Fibroblast of pulmonary artery (primary cell): Measurements from ENCODE around the gene CLEC10A.

Experiments used
- DNase-seq: peaks from one replicate; pipeline ENCODE4 v3.0.0-alpha.2; 2010; ENCODE audit warnings: low read depth
- H3K4me3 ChIP-seq: replicated peaks from 2 replicates; pipeline ENCODE4 v1.5.1; 2011; ENCODE audit warnings: low read depth, mild to moderate bottlenecking, control low read depth, low read length, moderate library complexity
- TF ChIP-seq, protein P1 (sequence below): IDR thresholded peaks from 2 replicates; pipeline ENCODE4 v1.5.1; 2011; ENCODE audit warnings: mild to moderate bottlenecking, control low read depth, low read length, inconsistent platforms; ENCODE audit errors: missing control alignments

The CLEC10A gene

DNA sequence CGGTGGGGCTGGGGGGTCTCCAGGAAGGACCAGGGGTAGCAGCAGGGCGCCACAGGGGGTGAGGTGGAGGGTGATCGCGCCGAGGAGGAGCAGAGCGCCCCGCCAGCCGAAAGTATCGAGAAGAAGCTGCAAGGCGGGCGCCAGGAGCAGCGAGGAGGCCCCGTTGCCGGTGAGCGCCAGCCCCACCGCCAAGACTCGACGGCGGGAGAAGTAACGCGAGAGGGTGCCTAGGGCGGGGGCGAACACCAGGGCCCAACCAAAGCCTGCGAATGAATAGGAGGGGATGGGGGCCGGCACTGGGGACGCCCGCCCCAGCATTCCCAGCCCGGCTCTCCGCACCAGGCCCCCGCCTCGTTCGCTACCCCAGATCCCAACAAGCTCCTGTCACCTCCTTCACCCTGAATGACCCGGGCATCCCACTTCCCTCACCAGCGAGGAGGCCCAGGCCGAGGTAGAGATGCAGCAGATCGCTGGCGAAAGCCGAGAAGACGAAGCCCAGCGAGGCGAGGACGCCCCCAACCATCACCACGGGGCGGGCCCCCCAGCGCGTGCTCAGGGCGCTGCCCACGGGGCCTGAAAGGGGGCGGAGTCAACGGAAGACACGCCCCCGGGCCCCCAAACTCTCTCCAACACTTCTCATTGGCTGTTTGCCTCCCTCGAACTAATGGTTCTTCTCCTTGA lies 37.4 kb downstream of the CLEC10A start:
- TF ChIP-seq, protein P1, sequence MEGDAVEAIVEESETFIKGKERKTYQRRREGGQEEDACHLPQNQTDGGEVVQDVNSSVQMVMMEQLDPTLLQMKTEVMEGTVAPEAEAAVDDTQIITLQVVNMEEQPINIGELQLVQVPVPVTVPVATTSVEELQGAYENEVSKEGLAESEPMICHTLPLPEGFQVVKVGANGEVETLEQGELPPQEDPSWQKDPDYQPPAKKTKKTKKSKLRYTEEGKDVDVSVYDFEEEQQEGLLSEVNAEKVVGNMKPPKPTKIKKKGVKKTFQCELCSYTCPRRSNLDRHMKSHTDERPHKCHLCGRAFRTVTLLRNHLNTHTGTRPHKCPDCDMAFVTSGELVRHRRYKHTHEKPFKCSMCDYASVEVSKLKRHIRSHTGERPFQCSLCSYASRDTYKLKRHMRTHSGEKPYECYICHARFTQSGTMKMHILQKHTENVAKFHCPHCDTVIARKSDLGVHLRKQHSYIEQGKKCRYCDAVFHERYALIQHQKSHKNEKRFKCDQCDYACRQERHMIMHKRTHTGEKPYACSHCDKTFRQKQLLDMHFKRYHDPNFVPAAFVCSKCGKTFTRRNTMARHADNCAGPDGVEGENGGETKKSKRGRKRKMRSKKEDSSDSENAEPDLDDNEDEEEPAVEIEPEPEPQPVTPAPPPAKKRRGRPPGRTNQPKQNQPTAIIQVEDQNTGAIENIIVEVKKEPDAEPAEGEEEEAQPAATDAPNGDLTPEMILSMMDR: no peak
- H3K4me3 ChIP-seq: peak overlapping the region; percentile 50

DNA sequence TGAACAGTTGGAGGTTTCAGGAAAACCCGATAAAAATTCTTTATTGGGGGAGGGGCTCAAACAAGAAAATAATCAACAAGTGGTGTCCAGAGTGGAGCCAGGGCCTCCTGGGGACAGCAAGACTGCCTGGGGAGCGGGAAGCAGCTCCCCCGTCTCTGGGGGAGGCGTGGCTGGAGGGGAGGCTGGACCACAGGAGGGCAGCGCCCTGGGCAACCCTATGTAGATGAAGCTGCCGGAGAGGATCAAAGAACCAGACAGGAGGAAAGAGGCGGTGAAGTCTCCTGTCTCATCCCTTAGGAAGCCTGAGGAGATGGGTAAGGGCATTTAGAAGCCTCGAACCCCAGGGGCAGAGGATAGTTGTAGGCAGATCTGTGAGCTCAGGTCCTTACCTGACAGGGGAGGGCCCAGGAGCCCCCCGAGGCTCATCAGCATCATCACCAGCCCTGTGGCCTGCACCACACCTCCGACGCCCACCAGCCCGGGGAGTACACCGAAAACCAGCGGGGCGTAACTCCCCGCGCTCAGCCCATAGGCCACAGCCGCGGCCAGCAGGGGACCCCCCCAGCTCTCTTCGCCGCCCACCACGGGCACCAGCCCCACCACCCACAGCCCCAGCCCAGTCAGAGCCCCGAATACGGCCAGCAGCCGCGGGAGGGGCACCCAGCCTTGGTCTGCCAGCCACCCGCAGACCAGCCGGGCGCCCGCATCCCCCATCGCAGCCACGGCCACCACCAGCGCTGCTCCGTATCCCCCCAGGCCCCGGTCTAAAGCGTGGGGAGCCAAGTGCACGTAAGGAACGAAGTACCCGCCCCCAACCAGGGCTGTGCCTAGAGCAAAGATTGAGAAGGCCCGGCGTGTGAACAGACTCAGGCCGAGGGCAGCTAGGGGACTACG lies 38.2 kb downstream of the CLEC10A start:
- no peak for DNase-seq
- TF ChIP-seq, protein P1: no peak
- H3K4me3 ChIP-seq: peak overlapping the region; percentile 19

More for the DNA sequence above, 37.4 kb downstream of the CLEC10A start:
- DNase-seq: no peak

DNA sequence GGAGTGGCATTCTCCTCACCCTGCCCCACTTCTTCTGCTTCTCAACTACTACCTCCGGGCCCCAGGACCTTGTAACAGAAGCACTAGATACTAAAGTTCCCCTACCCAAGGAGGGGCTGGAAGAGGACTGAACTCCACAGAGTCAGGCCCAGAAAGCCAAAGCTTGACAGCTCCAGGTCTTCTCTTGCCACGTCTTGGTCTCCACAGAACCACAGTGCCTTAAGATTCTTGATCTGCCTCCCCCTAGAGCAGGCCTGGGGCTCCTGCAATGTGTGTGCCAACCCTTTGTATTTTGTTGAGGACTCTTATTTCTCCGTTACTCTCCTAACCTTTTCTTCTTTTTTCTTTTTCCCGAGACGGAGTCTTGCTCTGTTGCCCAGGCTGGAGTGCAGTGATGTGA lies 40.2 kb downstream of the CLEC10A start:
- no peak for DNase-seq
- TF ChIP-seq, protein P1: no peak
- H3K4me3 ChIP-seq: no peak overlapping the region

DNA sequence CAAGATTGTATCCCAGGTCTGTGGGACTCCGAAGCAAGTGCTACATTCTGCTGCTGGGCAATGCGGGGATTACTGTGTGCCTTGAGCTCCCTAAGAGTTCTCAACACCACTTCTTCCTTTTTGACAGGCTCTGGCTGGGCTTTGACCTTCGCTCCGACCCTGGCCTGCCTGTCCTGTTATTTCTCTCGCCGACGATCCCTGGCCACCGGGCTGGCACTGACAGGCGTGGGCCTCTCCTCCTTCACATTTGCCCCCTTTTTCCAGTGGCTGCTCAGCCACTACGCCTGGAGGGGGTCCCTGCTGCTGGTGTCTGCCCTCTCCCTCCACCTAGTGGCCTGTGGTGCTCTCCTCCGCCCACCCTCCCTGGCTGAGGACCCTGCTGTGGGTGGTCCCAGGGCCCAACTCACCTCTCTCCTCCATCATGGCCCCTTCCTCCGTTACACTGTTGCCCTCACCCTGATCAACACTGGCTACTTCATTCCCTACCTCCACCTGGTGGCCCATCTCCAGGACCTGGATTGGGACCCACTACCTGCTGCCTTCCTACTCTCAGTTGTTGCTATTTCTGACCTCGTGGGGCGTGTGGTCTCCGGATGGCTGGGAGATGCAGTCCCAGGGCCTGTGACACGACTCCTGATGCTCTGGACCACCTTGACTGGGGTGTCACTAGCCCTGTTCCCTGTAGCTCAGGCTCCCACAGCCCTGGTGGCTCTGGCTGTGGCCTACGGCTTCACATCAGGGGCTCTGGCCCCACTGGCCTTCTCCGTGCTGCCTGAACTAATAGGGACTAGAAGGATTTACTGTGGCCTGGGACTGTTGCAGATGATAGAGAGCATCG lies 41.8 kb downstream of the CLEC10A start:
- H3K4me3 ChIP-seq: no peak overlapping the region
- TF ChIP-seq, protein P1: no peak
- no peak for DNase-seq

DNA sequence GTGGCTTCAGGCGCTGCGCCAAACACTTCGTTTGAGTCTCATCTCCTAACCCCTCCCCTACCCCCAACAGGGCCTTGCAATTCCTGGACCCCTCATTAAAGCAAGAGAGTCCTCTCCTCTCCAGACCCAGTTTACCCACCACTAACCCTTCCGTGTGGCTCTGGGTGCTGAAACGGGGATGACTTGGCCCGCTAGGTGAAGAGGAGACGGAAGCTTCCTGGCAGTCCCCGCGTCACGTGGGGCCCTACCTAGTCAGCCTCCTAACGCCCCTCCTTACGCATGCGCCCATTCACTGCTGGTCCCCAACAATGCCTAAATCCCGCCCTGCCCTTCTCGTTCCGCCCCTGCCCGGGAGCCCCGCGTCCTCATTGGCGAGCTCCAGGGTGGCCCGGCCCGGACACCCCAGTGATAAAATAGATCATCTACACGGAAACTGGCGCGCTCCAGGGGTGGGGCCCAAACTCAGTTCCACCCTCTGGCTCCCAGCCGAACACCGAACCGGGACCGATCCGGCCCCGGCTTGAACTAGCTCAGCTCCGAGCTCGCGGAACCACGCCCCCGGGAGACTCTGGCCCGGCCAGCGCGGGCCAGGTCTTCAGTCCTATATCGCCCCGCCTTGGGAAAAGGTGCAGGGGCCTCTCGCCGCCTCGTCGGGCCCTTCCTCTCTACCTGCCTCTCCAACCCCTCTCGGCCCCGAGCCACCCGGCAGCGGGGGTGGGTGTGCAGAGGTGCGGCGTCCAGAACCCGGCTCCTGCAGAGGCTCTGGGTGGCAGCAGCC lies 44.3 kb downstream of the CLEC10A start, which contains the start of gene SLC16A13:
Gene SLC16A13 (plus strand): TSS at position 425 of the 778 bp plus-strand sequence. CDS start 368 bp downstream, outside the sequence.
- TF ChIP-seq, protein P1: no peak

More for the DNA sequence above, 44.3 kb downstream of the CLEC10A start, which contains the start of gene SLC16A13:
- H3K4me3 ChIP-seq: peak within 1 kb of the TSS; percentile 79
- peak; percentile 96 for DNase-seq
